ENCODE results near the gene S100A1.
A peak's percentile ranks its signal among the peaks of the same experiment; 100 is the strongest.
"Not testable (repeated sequence)": the region's sequence is repeated elsewhere in the genome, so short reads cannot be mapped to it uniquely, and the experiment has no call there.

The S100A1 gene

GRCh38 chr1:153631047-153632022 is 3.1 kb downstream of the S100A1 start:
- no peak for DNase-seq

GRCh38 chr1:153633161-153633753 is 5.0 kb downstream of the S100A1 start:
- no peak for DNase-seq

- peak; percentile 97 for DNase-seq
Observed at GRCh38 chr1:153633754-153634665, 5.8 kb downstream of the S100A1 start, which contains the start of gene CHTOP. Gene CHTOP, plus strand, starts transcription at chr1:153634066. Its CDS starts 2,523 bp downstream, at chr1:153636589.

- no peak for DNase-seq
Observed at GRCh38 chr1:153635872-153636271, 7.6 kb downstream of the S100A1 start.

GRCh38 chr1:153636312-153636711 is 8.1 kb downstream of the S100A1 start:
- no peak for DNase-seq

GRCh38 chr1:153638261-153638660 is 10.0 kb downstream of the S100A1 start:
- DNase-seq: no peak

- DNase-seq: no peak
Observed at GRCh38 chr1:153639280-153639679, 11.0 kb downstream of the S100A1 start.

GRCh38 chr1:153640213-153640612 is 12.0 kb downstream of the S100A1 start:
- DNase-seq: not testable (repeated sequence)

- no peak for DNase-seq
Observed at GRCh38 chr1:153640861-153641260, 12.6 kb downstream of the S100A1 start.

GRCh38 chr1:153642161-153642560 is 13.9 kb downstream of the S100A1 start:
- no peak for DNase-seq

- DNase-seq: no peak
Observed at GRCh38 chr1:153643100-153643499, 14.9 kb downstream of the S100A1 start.

GRCh38 chr1:153643816-153644215 is 15.6 kb downstream of the S100A1 start:
- no peak for DNase-seq

- no peak for DNase-seq
Observed at GRCh38 chr1:153646672-153647345, 18.6 kb downstream of the S100A1 start.

GRCh38 chr1:153647346-153647714 is 19.1 kb downstream of the S100A1 start:
- DNase-seq: no peak

GRCh38 chr1:153648000-153648643 is 19.9 kb downstream of the S100A1 start:
- no peak for DNase-seq

GRCh38 chr1:153649137-153649862 is 21.1 kb downstream of the S100A1 start:
- peak; percentile 33 for DNase-seq

GRCh38 chr1:153649863-153650235 is 21.6 kb downstream of the S100A1 start:
- no peak for DNase-seq

GRCh38 chr1:153651771-153652170 is 23.5 kb downstream of the S100A1 start:
- DNase-seq: no peak

- DNase-seq: no peak
Observed at GRCh38 chr1:153652805-153653500, 24.7 kb downstream of the S100A1 start.

GRCh38 chr1:153655333-153655732 is 27.1 kb downstream of the S100A1 start:
- DNase-seq: no peak
